B cell (primary cell): Measurements from ENCODE around the gene RNH1.

Experiments used
- CTCF ChIP-seq: fragments of 200-600 bp; IDR thresholded peaks from one replicate; pipeline ENCODE4 v1.8.0; 2022; ENCODE audit warnings: antibody characterized with exemption, mild to moderate bottlenecking
- EZH2 ChIP-seq: IDR thresholded peaks from 2 replicates; pipeline ENCODE4 v1.6.1; 2012; ENCODE audit warnings: borderline replicate concordance, low read depth, mild to moderate bottlenecking, moderate library complexity, low read length; ENCODE audit not compliant: insufficient read depth, poor library complexity, severe bottlenecking

- no peak for TF ChIP-seq CTCF
- TF ChIP-seq EZH2, result no peak
Observed at GRCh38 chr11:550746-551085, 43.7 kb upstream of the RNH1 start.
